Measurements from ENCODE around the gene HNRNPD.

The HNRNPD gene

GRCh38 chr4:82373816-82374625, at the start of gene HNRNPD (continued):
- TF ChIP-seq PRDM4 (tag by site-specific recombination; IDR thresholded peaks at IDR 0.05) (peak; percentile 25; the same call in 1 of the 2 replicates), ZNF132 (tag by site-specific recombination; IDR thresholded peaks at IDR 0.05; ENCODE audit: borderline replicate concordance) (no peak), OVOL3 (tag by site-specific recombination; IDR thresholded peaks at IDR 0.05) (peak; percentile 12; the same call in 1 of the 2 replicates), ZNF830 (tag by site-specific recombination; IDR thresholded peaks at IDR 0.05; ENCODE audit: low read depth) (no peak), RBAK (tag by site-specific recombination; IDR thresholded peaks at IDR 0.05) (no peak), ZNF24 (tag by site-specific recombination; IDR thresholded peaks at IDR 0.05) (peak; percentile 84), ZNF792 (tag by site-specific recombination; IDR thresholded peaks at IDR 0.05) (no peak), ZNF223 (tag by site-specific recombination; IDR thresholded peaks at IDR 0.05) (no peak), ZNF76 (tag by site-specific recombination; IDR thresholded peaks at IDR 0.05; ENCODE audit: borderline replicate concordance, low read depth) (peak; percentile 67; the same call in 1 of the 2 replicates), ZNF354C (tag by site-specific recombination; IDR thresholded peaks at IDR 0.05; ENCODE audit: borderline replicate concordance, low read depth) (no peak), ZNF221 (tag by site-specific recombination; IDR thresholded peaks at IDR 0.05; ENCODE audit: borderline replicate concordance) (no peak), ZNF175 (tag by site-specific recombination; IDR thresholded peaks at IDR 0.05) (no peak), ATF2 (tag by site-specific recombination; IDR thresholded peaks at IDR 0.05; ENCODE audit: low read depth) (no peak), ZNF341 (tag by site-specific recombination; IDR thresholded peaks at IDR 0.05; ENCODE audit: low read depth) (peak; percentile 94), ZNF544 (tag by site-specific recombination; IDR thresholded peaks at IDR 0.05) (no peak), ZNF433 (tag by site-specific recombination; IDR thresholded peaks at IDR 0.05; ENCODE audit: low read depth) (no peak), ZBTB17 (tag by site-specific recombination; IDR thresholded peaks at IDR 0.05) (peak; percentile 98), ZNF184 (tag by site-specific recombination; IDR thresholded peaks at IDR 0.05) (no peak), ZNF146 (tag by site-specific recombination; IDR thresholded peaks at IDR 0.05) (0 out of 2 replicates have a peak, but pooled peaks have one; percentile 15), ZNF585B (tag by site-specific recombination; IDR thresholded peaks at IDR 0.05) (no peak), ZNF837 (tag by site-specific recombination; IDR thresholded peaks at IDR 0.05) (no peak), BCL11A (tag by site-specific recombination; IDR thresholded peaks at IDR 0.05; ENCODE audit: low read depth) (0 out of 2 replicates have a peak, but pooled peaks have one; percentile 70), ZNF645 (tag by site-specific recombination; IDR thresholded peaks at IDR 0.05) (no peak), ZNF112 (tag by site-specific recombination; IDR thresholded peaks at IDR 0.05) (no peak)
- TF ChIP-seq, protein P1, sequence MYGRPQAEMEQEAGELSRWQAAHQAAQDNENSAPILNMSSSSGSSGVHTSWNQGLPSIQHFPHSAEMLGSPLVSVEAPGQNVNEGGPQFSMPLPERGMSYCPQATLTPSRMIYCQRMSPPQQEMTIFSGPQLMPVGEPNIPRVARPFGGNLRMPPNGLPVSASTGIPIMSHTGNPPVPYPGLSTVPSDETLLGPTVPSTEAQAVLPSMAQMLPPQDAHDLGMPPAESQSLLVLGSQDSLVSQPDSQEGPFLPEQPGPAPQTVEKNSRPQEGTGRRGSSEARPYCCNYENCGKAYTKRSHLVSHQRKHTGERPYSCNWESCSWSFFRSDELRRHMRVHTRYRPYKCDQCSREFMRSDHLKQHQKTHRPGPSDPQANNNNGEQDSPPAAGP (tag by site-specific recombination; IDR thresholded peaks at IDR 0.05): peak; percentile 77
- TF ChIP-seq, protein P2, sequence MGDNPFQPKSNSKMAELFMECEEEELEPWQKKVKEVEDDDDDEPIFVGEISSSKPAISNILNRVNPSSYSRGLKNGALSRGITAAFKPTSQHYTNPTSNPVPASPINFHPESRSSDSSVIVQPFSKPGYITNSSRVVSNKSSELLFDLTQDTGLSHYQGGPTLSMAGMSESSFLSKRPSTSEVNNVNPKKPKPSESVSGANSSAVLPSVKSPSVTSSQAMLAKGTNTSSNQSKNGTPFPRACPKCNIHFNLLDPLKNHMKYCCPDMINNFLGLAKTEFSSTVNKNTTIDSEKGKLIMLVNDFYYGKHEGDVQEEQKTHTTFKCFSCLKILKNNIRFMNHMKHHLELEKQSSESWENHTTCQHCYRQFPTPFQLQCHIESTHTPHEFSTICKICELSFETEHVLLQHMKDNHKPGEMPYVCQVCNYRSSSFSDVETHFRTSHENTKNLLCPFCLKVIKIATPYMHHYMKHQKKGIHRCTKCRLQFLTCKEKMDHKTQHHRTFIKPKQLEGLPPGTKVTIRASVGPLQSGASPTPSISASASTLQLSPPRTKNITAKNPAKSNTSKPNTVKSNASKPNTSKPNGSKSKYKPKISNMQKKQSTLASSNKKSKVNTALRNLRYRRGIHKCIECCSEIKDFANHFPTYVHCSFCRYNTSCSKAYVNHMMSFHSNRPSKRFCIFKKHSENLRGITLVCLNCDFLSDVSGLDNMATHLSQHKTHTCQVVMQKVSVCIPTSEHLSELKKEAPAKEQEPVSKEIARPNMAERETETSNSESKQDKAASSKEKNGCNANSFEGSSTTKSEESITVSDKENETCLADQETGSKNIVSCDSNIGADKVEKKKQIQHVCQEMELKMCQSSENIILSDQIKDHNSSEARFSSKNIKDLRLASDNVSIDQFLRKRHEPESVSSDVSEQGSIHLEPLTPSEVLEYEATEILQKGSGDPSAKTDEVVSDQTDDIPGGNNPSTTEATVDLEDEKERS (tag by site-specific recombination; IDR thresholded peaks at IDR 0.05): no peak; the same call in 1 of the 2 replicates
- TF ChIP-seq, protein P3, sequence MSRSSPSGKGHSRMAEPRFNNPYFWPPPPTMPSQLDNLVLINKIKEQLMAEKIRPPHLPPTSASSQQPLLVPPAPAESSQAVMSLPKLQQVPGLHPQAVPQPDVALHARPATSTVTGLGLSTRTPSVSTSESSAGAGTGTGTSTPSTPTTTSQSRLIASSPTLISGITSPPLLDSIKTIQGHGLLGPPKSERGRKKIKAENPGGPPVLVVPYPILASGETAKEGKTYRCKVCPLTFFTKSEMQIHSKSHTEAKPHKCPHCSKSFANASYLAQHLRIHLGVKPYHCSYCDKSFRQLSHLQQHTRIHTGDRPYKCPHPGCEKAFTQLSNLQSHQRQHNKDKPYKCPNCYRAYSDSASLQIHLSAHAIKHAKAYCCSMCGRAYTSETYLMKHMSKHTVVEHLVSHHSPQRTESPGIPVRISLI (tag by site-specific recombination; IDR thresholded peaks at IDR 0.05): peak; percentile 87
- TF ChIP-seq, protein P4, sequence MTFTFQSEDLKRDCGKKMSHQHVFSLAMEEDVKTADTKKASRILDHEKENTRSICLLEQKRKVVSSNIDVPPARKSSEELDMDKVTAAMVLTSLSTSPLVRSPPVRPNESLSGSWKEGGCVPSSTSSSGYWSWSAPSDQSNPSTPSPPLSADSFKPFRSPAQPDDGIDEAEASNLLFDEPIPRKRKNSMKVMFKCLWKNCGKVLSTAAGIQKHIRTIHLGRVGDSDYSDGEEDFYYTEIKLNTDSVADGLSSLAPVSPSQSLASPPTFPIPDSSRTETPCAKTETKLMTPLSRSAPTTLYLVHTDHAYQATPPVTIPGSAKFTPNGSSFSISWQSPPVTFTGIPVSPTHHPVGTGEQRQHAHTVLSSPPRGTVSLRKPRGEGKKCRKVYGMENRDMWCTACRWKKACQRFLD (tag by site-specific recombination; IDR thresholded peaks at IDR 0.05): no peak
